UCSD-AML1 (cell line): ENCODE measurements around the gene CADPS2.

ENCODE experiments used
- DNase-seq: peaks from one replicate; lab custom pipeline; 2025; ENCODE audit not compliant: unreplicated experiment; lab: John Stamatoyannopoulos, UW

CADPS2 gene

GRCh38 chr7:122886357-122887081 is at the start of gene CADPS2:
Gene CADPS2 (minus strand): TSS chr7:122886460. CDS start chr7:122886337, 123 bp downstream.
- DNase-seq: no peak

- no peak for DNase-seq
Measured at GRCh38 chr7:122935620-122936019, 49.4 kb upstream of the CADPS2 start.

GRCh38 chr7:122919643-122920181 is 33.5 kb upstream of the CADPS2 start:
- no peak for DNase-seq

GRCh38 chr7:122914812-122915211 is 28.6 kb upstream of the CADPS2 start:
- no peak for DNase-seq

GRCh38 chr7:122913608-122914007 is 27.3 kb upstream of the CADPS2 start:
- DNase-seq: no peak

GRCh38 chr7:122902751-122903495 is 16.7 kb upstream of the CADPS2 start:
- no peak for DNase-seq

GRCh38 chr7:122901250-122901649 is 15.0 kb upstream of the CADPS2 start:
- no peak for DNase-seq

GRCh38 chr7:122896509-122896908 is 10.2 kb upstream of the CADPS2 start:
- DNase-seq: no peak

- DNase-seq: no peak
Measured at GRCh38 chr7:122893486-122893885, 7.2 kb upstream of the CADPS2 start.

GRCh38 chr7:122889116-122889515 is 2.9 kb upstream of the CADPS2 start:
- no peak for DNase-seq

GRCh38 chr7:122887848-122888247 is 1.6 kb upstream of the CADPS2 start:
- DNase-seq: no peak

GRCh38 chr7:122887198-122887597 is 938 bp upstream of the CADPS2 start:
- no peak for DNase-seq

- no peak for DNase-seq
Measured at GRCh38 chr7:122885583-122886356, 490 bp downstream of the CADPS2 start.

GRCh38 chr7:122884186-122884585 is 2.1 kb downstream of the CADPS2 start:
- DNase-seq: no peak

GRCh38 chr7:122883049-122883680 is 3.1 kb downstream of the CADPS2 start:
- no peak for DNase-seq

GRCh38 chr7:122881324-122881723 is 4.9 kb downstream of the CADPS2 start:
- no peak for DNase-seq

GRCh38 chr7:122869260-122869659 is 17.0 kb downstream of the CADPS2 start:
- no peak for DNase-seq

GRCh38 chr7:122867471-122867980 is 18.7 kb downstream of the CADPS2 start:
- DNase-seq: no peak

GRCh38 chr7:122864838-122865237 is 21.4 kb downstream of the CADPS2 start:
- no peak for DNase-seq

- DNase-seq: no peak
Measured at GRCh38 chr7:122864016-122864415, 22.2 kb downstream of the CADPS2 start.

GRCh38 chr7:122858320-122858719 is 27.9 kb downstream of the CADPS2 start:
- DNase-seq: no peak
